ENCODE measurements around the gene ASPG.

Gene ASPG

GRCh38 chr14:104116288-104116755, 30.8 kb downstream of the ASPG start:
- DNase-seq (ENCODE audit: low spot score), result no peak

GRCh38 chr14:104116756-104117340, 31.3 kb downstream of the ASPG start:
- DNase-seq (ENCODE audit: low spot score), result no peak

- DNase-seq (ENCODE audit: low spot score), result no peak
Observed at GRCh38 chr14:104117341-104118005, 32.0 kb downstream of the ASPG start.

GRCh38 chr14:104118006-104118844, 32.7 kb downstream of the ASPG start:
- no peak for DNase-seq (ENCODE audit: low spot score)

- no peak for DNase-seq (ENCODE audit: low spot score)
Observed at GRCh38 chr14:104119119-104119487, 33.6 kb downstream of the ASPG start.

- DNase-seq (ENCODE audit: low spot score), result no peak
Observed at GRCh38 chr14:104119488-104120251, 34.2 kb downstream of the ASPG start.

- no peak for DNase-seq (ENCODE audit: low spot score)
Observed at GRCh38 chr14:104120281-104120741, 34.8 kb downstream of the ASPG start.

- DNase-seq (ENCODE audit: low spot score), result no peak
Observed at GRCh38 chr14:104121142-104121541, 35.6 kb downstream of the ASPG start.

GRCh38 chr14:104123879-104124278, 38.4 kb downstream of the ASPG start:
- DNase-seq (ENCODE audit: low spot score), result no peak

- DNase-seq (ENCODE audit: low spot score), result no peak
Observed at GRCh38 chr14:104125011-104125410, 39.5 kb downstream of the ASPG start.

GRCh38 chr14:104126753-104127152, 41.3 kb downstream of the ASPG start:
- DNase-seq (ENCODE audit: low spot score), result no peak

- no peak for DNase-seq (ENCODE audit: low spot score)
Observed at GRCh38 chr14:104128981-104129380, 43.5 kb downstream of the ASPG start.

- DNase-seq (ENCODE audit: low spot score), result no peak
Observed at GRCh38 chr14:104129556-104129955, 44.1 kb downstream of the ASPG start.

- DNase-seq (ENCODE audit: low spot score), result peak; percentile 68
Observed at GRCh38 chr14:104130974-104131651, 45.6 kb downstream of the ASPG start.

- DNase-seq (ENCODE audit: low spot score), result no peak
Observed at GRCh38 chr14:104131968-104132732, 46.6 kb downstream of the ASPG start.

- DNase-seq (ENCODE audit: low spot score), result no peak
Observed at GRCh38 chr14:104132981-104133380, 47.5 kb downstream of the ASPG start.

- no peak for DNase-seq (ENCODE audit: low spot score)
Observed at GRCh38 chr14:104133496-104133895, 48.0 kb downstream of the ASPG start.

GRCh38 chr14:104134061-104134965, 48.8 kb downstream of the ASPG start:
- DNase-seq (ENCODE audit: low spot score), result no peak

- no peak for DNase-seq (ENCODE audit: low spot score)
Observed at GRCh38 chr14:104135121-104135903, 49.8 kb downstream of the ASPG start.
